Measurements from ENCODE around the gene NFIC. TPM values are rescaled to one million over a fixed set of nuclear protein-coding genes. Genes with fewer than 3 reads are reported as not detected.

NFIC gene
- total RNA-seq, 1 experiment from 2014 or later: 8.0 TPM

- H3K27me3 Mint-ChIP-seq (ENCODE audit: low read depth): peaks cover 94% of the 10 kb centered on the region
- peaks cover 9% of the 10 kb centered on the region; the same call in 1 of the 2 replicates for H3K27me3 ChIP-seq (ENCODE audit: insufficient read depth, low read length)
- H2BK12ac ChIP-seq (ENCODE audit: insufficient read length, low read depth, low read length): no peak overlapping the region
Observed at GRCh38 chr19:3350014-3350663, 16.2 kb upstream of the NFIC start.

More at GRCh38 chr19:3350014-3350663, 16.2 kb upstream of the NFIC start:
- no peak overlapping the region for H2BK15ac ChIP-seq (ENCODE audit: low read depth, low read length)
- TF ChIP-seq CTCF (conservative IDR thresholded peaks at IDR 0.05): no peak
- Mint-ChIP-seq H3K4me3 (no peak overlapping the region), H3K27ac (no peak overlapping the region), H3K36me3 (ENCODE audit: insufficient read depth in 1 of 3, low read depth in 3 of 3) (no peaks in the 10 kb centered on the region), H3K4me1 (no peaks in the 10 kb centered on the region), H3K9me3 (no peaks in the 10 kb centered on the region; a peak in 1 of 5 replicates)
- H3K4ac ChIP-seq (ENCODE audit: low read depth, low read length): no peak overlapping the region
- no peak overlapping the region for H3T11ph ChIP-seq (ENCODE audit: low read length)
- no peak overlapping the region for H3K18ac ChIP-seq (ENCODE audit: insufficient read length, low read depth, low read length)
- H3K23ac ChIP-seq (ENCODE audit: insufficient read length, low read depth, low read length): no peak overlapping the region
- H2AK5ac ChIP-seq (ENCODE audit: insufficient read length, low read length): no peak overlapping the region
- H3K9me3 ChIP-seq (ENCODE audit: control insufficient read depth, low read depth, low read length): no peaks in the 10 kb centered on the region
- H4K20me1 ChIP-seq (ENCODE audit: control insufficient read depth, insufficient read depth, insufficient read length): no peaks in the 10 kb centered on the region
- H2AFZ ChIP-seq (ENCODE audit: low read length): no peak overlapping the region
- H3K14ac ChIP-seq (ENCODE audit: insufficient read depth, low read length): no peak overlapping the region
- no peak overlapping the region for H3K56ac ChIP-seq (ENCODE audit: insufficient read length, low read depth, low read length)
- DNase-seq: no peak
- no peaks in the 10 kb centered on the region for H3K79me2 ChIP-seq (ENCODE audit: insufficient read depth, low read length)
- H4K8ac ChIP-seq (replicated peaks; ENCODE audit: insufficient read length, low read depth, low read length): no peak overlapping the region
- no peak overlapping the region for H4K91ac ChIP-seq (ENCODE audit: insufficient read length, low read depth, low read length)
- no peak overlapping the region for H4K5ac ChIP-seq (ENCODE audit: insufficient read length, low read depth, low read length)
- H2BK120ac ChIP-seq (ENCODE audit: low read depth, low read length, poor library complexity, severe bottlenecking): no peak overlapping the region
- no peaks in the 10 kb centered on the region for H3K79me1 ChIP-seq (ENCODE audit: insufficient read depth, low read depth, low read length, poor library complexity, severe bottlenecking)
- H3K4me1 ChIP-seq (ENCODE audit: insufficient read depth, low read length): no peaks in the 10 kb centered on the region
- no CpG with 5 or more reads among the region's 9 CpGs for WGBS (ENCODE audit: extremely low coverage, insufficient read length, low lambda C conversion rate)
- H2BK20ac ChIP-seq (ENCODE audit: low read depth, low read length, poor library complexity, severe bottlenecking): no peak overlapping the region
- H3K4me2 ChIP-seq (ENCODE audit: insufficient read depth, insufficient read length, low read length): no peak overlapping the region
- H3K23me2 ChIP-seq (ENCODE audit: insufficient read length, low read depth, low read length, poor library complexity, severe bottlenecking): no peaks in the 10 kb centered on the region
- H2BK5ac ChIP-seq (ENCODE audit: insufficient read length, low read length): no peak overlapping the region
- H3K27ac ChIP-seq (ENCODE audit: insufficient read length, low read depth, low read length): no peak overlapping the region
- H3K9ac ChIP-seq (ENCODE audit: extremely low read depth, insufficient read length, low read length): no peak overlapping the region
